DOHH2 (cell line): ENCODE data around the gene MYB.
"Not testable (repeated sequence)": the region's sequence is repeated elsewhere in the genome, so short reads cannot be mapped to it uniquely, and the experiment has no call there.

Experiments
- H3F3A ChIP-seq: fragments of 200-600 bp; sonication (generic), shearing (Covaris generic); 2 replicates; pipeline ENCODE4 v1.6.0; 2016; ENCODE audit warnings: antibody characterized with exemption, mild to moderate bottlenecking; ENCODE audit not compliant: control insufficient read depth, insufficient read depth
- H3K27ac ChIP-seq: fragments of 200-600 bp; sonication (generic); 2 replicates; pipeline ENCODE4 v1.5.1; 2014; ENCODE audit warnings: low read depth, mild to moderate bottlenecking, low read length, moderate library complexity
- H3K27me3 ChIP-seq: fragments of 200-600 bp; sonication (generic); 2 replicates; pipeline ENCODE4 v1.6.1; 2014; ENCODE audit warnings: mild to moderate bottlenecking, low read length, mixed read lengths; ENCODE audit not compliant: control insufficient read depth
- H3K36me3 ChIP-seq: fragments of 200-600 bp; sonication (generic); 2 replicates; pipeline ENCODE4 v1.6.1; 2014; ENCODE audit warnings: mild to moderate bottlenecking, low read length, moderate library complexity, mixed read lengths; ENCODE audit not compliant: control insufficient read depth
- H3K4me1 ChIP-seq: fragments of 200-600 bp; sonication (generic); 2 replicates; pipeline ENCODE4 v1.6.1; 2014; ENCODE audit warnings: mild to moderate bottlenecking, low read length, mixed read lengths; ENCODE audit not compliant: control insufficient read depth
- H3K4me2 ChIP-seq: fragments of 200-600 bp; sonication (generic); 2 replicates; pipeline ENCODE4 v1.6.0; 2014; ENCODE audit warnings: mild to moderate bottlenecking, low read length, moderate library complexity
- H3K4me3 ChIP-seq: fragments of 200-600 bp; sonication (generic); 2 replicates; pipeline ENCODE4 v1.5.1; 2014; ENCODE audit warnings: mild to moderate bottlenecking, low read length, mixed read lengths
- H3K79me2 ChIP-seq: fragments of 200-600 bp; sonication (generic); 2 replicates; pipeline ENCODE4 v1.6.1; 2014; ENCODE audit warnings: mild to moderate bottlenecking, low read length, mixed read lengths; ENCODE audit not compliant: control insufficient read depth
- H3K9me2 ChIP-seq: fragments of 200-600 bp; sonication (generic); replicated peaks from 2 replicates; pipeline ENCODE4 v1.6.1; 2014; ENCODE audit warnings: mild to moderate bottlenecking, low read length, mixed read lengths; ENCODE audit not compliant: control insufficient read depth
- H3K9me3 ChIP-seq: fragments of 200-600 bp; sonication (generic); 2 replicates; pipeline ENCODE4 v1.6.1; 2014; ENCODE audit warnings: antibody characterized with exemption, low read length, mixed read lengths; ENCODE audit not compliant: control insufficient read depth, insufficient read depth
- H4K20me1 ChIP-seq: fragments of 200-600 bp; sonication (generic); 2 replicates; pipeline ENCODE4 v1.6.0; 2014; ENCODE audit warnings: low read depth, mild to moderate bottlenecking, antibody characterized with exemption, low read length, moderate library complexity; ENCODE audit not compliant: control insufficient read depth, insufficient read depth
- EZH2phosphoT487 ChIP-seq: fragments of 200-600 bp; sonication (generic); IDR thresholded peaks from 2 replicates; pipeline ENCODE4 v1.6.1; 2017; ENCODE audit warnings: borderline replicate concordance, mild to moderate bottlenecking, antibody characterized with exemption, low read length, moderate library complexity, mixed read lengths
- TF ChIP-seq, protein P1 (sequence below): fragments of 200-600 bp; sonication (generic); IDR thresholded peaks from one replicate; pipeline ENCODE4 v1.5.1; 2014; ENCODE audit warnings: antibody characterized with exemption, mild to moderate bottlenecking, low read depth, low read length; ENCODE audit not compliant: poor library complexity, severe bottlenecking

The MYB gene

DNA sequence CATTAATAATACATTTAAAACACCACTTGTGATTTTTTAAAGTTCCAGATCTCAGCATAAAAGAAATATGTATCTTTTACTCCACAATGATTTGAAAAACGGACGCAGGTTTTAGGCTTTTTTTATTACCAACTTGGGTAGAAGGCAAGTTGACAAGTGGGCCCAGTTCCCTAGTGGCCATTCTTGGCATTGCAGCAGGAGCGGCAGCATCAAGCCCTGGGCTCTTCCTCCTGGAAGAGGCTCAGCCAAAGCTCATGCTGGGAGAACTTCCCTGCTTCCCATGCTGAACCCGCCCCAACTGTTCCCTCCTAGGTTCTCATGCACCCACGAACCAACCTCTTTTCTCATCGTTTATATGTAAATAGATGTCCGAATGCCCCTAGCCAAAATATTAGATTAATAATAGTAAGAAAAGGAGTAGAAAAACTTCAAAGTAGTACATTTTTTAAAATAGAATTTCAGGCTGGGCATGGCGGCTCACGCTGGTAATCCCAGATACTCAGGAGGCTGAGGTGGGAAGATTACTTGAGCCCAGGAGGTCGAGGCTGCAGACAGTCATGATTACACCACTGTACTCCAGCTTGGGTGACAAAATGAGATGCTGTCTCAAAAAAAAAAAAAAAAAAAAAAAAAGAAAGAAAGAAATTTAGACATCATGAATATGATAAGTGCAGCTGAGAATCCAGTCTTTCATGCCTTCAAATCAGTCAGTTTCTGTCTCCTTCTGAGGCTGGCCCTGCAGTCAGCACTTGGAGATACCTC is 18.2 kb upstream of the MYB start:
- peak overlapping the region; percentile 41 for H3K4me2 ChIP-seq
- no peaks in the 10 kb centered on the region for H3K9me3 ChIP-seq
- H3F3A ChIP-seq, result no peaks in the 10 kb centered on the region
- H3K27ac ChIP-seq, result no peak overlapping the region
- no peaks in the 10 kb centered on the region for H3K36me3 ChIP-seq
- H3K4me1 ChIP-seq, result peaks cover 13% of the 10 kb centered on the region
- TF ChIP-seq, protein P1, sequence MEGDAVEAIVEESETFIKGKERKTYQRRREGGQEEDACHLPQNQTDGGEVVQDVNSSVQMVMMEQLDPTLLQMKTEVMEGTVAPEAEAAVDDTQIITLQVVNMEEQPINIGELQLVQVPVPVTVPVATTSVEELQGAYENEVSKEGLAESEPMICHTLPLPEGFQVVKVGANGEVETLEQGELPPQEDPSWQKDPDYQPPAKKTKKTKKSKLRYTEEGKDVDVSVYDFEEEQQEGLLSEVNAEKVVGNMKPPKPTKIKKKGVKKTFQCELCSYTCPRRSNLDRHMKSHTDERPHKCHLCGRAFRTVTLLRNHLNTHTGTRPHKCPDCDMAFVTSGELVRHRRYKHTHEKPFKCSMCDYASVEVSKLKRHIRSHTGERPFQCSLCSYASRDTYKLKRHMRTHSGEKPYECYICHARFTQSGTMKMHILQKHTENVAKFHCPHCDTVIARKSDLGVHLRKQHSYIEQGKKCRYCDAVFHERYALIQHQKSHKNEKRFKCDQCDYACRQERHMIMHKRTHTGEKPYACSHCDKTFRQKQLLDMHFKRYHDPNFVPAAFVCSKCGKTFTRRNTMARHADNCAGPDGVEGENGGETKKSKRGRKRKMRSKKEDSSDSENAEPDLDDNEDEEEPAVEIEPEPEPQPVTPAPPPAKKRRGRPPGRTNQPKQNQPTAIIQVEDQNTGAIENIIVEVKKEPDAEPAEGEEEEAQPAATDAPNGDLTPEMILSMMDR, result peak; percentile 93
- TF ChIP-seq EZH2phosphoT487, result no peak
- no peaks in the 10 kb centered on the region for H4K20me1 ChIP-seq
- H3K9me2 ChIP-seq, result no peaks in the 10 kb centered on the region
- H3K79me2 ChIP-seq, result no peaks in the 10 kb centered on the region
- no peaks in the 10 kb centered on the region for H3K27me3 ChIP-seq
- 0 out of 2 replicates have a peak overlapping the region, but pooled peaks have one; percentile 10 for H3K4me3 ChIP-seq

DNA sequence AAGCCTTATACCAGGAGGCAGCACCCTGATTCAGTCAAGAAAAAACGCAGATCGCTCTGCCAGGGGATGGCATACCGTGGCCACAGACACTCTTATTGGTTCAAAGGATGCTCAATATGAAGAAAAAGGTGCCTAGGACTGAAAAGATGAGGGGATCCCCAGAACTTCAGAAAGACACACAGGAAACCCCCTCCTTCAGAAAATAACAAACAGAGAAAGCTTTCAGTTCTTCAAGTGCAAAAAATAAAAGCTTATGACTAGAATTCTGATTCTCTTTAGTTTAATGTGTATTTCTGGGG is 17.7 kb upstream of the MYB start:
- TF ChIP-seq, protein P1, result no peak
- no peak for TF ChIP-seq EZH2phosphoT487

DNA sequence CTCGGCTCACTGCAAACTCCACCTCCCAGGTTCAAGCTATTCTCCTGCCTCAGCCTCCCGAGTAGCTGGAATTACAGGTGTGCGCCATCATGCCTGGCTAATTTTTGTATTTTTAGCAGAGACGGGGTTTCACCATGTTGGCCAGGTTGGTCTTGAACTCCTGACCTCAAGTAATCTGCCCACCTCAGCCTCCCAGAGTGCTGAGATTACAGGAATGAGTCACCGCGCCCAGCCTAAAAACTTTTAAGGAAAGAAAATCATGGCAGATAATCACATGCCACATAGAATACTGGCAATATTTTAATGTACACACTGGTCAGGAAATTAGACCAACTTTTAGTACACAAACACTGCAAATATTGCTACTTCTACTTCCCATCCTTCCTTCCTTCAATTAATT is 16.7 kb upstream of the MYB start:
- H3K9me3 ChIP-seq, H3K9me2 ChIP-seq, H3K27me3 ChIP-seq, H3K79me2 ChIP-seq, H3K36me3 ChIP-seq, H3F3A ChIP-seq, H3K27ac ChIP-seq, H4K20me1 ChIP-seq, H3K4me2 ChIP-seq, H3K4me3 ChIP-seq: not testable (repeated sequence)
- H3K4me1 ChIP-seq, result peaks cover 13% of the 10 kb centered on the region

More for the DNA sequence above, 17.7 kb upstream of the MYB start:
- Histone ChIP-seq H4K20me1 (no peaks in the 10 kb centered on the region), H3K36me3 (no peaks in the 10 kb centered on the region), H3K9me3 (no peaks in the 10 kb centered on the region), H3F3A (no peaks in the 10 kb centered on the region), H3K4me3 (no peak overlapping the region), H3K4me2 (peak overlapping the region; percentile 41; the same call in 1 of the 2 replicates), H3K9me2 (no peaks in the 10 kb centered on the region), H3K4me1 (peaks cover 13% of the 10 kb centered on the region), H3K27me3 (no peaks in the 10 kb centered on the region), H3K27ac (no peak overlapping the region), H3K79me2 (no peaks in the 10 kb centered on the region)

DNA sequence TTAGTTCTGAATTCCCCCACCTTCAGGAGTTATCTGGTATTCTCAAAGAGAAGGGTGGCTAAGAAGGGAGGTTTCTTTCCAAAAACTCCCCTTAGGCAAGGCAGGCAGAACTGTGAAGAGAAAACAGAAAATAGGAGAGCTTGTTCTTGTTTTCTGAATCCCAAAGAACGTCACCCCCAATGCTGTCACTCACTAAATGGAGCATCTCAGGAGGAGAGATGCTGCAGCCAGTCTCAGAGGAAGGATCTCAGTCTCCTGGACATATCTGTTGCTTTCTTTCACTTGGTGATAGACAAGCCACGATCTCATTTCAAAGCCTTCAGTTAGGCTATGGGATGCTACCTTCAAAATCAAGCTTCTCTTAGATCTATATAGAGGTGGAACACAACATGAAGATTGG is 16.1 kb upstream of the MYB start:
- H3K9me3 ChIP-seq, result no peaks in the 10 kb centered on the region
- no peak overlapping the region for H3K4me2 ChIP-seq
- no peak for TF ChIP-seq EZH2phosphoT487
- TF ChIP-seq, protein P1, result no peak
- no peak overlapping the region for H3K4me3 ChIP-seq
- no peak overlapping the region for H3K27ac ChIP-seq
- H3K27me3 ChIP-seq, result no peaks in the 10 kb centered on the region
- H3K36me3 ChIP-seq, result no peaks in the 10 kb centered on the region
- no peaks in the 10 kb centered on the region for H4K20me1 ChIP-seq
- no peaks in the 10 kb centered on the region for H3F3A ChIP-seq
- H3K9me2 ChIP-seq, result no peaks in the 10 kb centered on the region
- peaks cover 13% of the 10 kb centered on the region for H3K4me1 ChIP-seq
- H3K79me2 ChIP-seq, result no peaks in the 10 kb centered on the region
